PC-3 (cell line): ENCODE results near the gene KCNK3.

Experiments
- EZH2 ChIP-seq: fragments of 300-600 bp; sonication (generic); IDR thresholded peaks from one replicate; pipeline ENCODE4 v1.6.1; 2017; ENCODE audit warnings: antibody characterized with exemption, mild to moderate bottlenecking, low read length; ENCODE audit not compliant: unreplicated experiment
- EZH2phosphoT487 ChIP-seq: fragments of 300-600 bp; sonication (generic); IDR thresholded peaks from 2 replicates; pipeline ENCODE4 v1.6.1; 2018; ENCODE audit warnings: mild to moderate bottlenecking, antibody characterized with exemption, low read length, borderline replicate concordance
- TF ChIP-seq, protein P1 (sequence below): fragments of 300-600 bp; sonication (generic); conservative IDR thresholded peaks from 2 replicates; pipeline ENCODE4 v1.5.1; 2017; ENCODE audit warnings: antibody characterized with exemption, low read depth, mild to moderate bottlenecking, low read length

DNA sequence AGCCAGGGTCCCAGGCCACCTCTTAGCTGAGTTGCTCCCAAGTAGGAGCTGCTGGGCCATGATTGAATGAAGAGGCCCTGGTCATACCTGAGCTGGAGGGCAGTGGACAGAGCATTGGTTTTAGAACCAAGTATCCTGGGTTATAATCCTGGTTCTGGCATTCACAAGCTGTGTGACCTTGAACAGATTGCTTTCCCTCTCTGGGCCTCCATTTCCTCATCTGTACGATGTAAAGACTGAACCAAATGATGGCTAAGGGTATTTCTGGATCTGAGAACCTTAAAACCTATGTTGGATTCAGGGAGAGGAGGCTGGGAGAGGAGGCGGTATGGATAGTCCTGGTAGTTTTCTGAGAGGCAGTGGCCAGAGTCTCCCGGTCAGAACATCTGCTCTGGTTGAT is 31.0 kb downstream of the KCNK3 start:
- TF ChIP-seq, protein P1, sequence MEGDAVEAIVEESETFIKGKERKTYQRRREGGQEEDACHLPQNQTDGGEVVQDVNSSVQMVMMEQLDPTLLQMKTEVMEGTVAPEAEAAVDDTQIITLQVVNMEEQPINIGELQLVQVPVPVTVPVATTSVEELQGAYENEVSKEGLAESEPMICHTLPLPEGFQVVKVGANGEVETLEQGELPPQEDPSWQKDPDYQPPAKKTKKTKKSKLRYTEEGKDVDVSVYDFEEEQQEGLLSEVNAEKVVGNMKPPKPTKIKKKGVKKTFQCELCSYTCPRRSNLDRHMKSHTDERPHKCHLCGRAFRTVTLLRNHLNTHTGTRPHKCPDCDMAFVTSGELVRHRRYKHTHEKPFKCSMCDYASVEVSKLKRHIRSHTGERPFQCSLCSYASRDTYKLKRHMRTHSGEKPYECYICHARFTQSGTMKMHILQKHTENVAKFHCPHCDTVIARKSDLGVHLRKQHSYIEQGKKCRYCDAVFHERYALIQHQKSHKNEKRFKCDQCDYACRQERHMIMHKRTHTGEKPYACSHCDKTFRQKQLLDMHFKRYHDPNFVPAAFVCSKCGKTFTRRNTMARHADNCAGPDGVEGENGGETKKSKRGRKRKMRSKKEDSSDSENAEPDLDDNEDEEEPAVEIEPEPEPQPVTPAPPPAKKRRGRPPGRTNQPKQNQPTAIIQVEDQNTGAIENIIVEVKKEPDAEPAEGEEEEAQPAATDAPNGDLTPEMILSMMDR, result no peak
- no peak for TF ChIP-seq EZH2
- TF ChIP-seq EZH2phosphoT487, result no peak
